Measurements from ENCODE around the gene ALPL.

DNA sequence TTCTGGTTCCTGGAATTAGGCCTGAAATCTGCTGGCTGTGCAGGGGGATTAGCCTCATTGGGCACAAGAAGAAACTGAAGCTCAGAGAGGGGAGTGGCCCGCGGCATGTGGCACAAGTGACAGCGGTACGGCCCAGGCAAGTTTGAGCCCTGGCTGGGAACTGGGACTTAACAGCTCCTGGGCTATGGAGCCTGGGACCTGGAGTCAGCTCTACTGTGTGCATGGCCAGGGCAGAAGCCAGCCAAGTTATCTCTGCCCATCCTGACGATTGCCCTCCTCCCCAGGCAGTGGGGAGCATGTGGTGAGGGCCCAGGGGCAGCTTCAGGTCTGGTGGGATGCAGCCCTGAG lies 61.3 kb downstream of the ALPL start:
- TF ChIP-seq, protein P1, sequence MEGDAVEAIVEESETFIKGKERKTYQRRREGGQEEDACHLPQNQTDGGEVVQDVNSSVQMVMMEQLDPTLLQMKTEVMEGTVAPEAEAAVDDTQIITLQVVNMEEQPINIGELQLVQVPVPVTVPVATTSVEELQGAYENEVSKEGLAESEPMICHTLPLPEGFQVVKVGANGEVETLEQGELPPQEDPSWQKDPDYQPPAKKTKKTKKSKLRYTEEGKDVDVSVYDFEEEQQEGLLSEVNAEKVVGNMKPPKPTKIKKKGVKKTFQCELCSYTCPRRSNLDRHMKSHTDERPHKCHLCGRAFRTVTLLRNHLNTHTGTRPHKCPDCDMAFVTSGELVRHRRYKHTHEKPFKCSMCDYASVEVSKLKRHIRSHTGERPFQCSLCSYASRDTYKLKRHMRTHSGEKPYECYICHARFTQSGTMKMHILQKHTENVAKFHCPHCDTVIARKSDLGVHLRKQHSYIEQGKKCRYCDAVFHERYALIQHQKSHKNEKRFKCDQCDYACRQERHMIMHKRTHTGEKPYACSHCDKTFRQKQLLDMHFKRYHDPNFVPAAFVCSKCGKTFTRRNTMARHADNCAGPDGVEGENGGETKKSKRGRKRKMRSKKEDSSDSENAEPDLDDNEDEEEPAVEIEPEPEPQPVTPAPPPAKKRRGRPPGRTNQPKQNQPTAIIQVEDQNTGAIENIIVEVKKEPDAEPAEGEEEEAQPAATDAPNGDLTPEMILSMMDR (IDR thresholded peaks at IDR 0.05; ENCODE audit: poor library complexity, severe bottlenecking): no peak
- TF ChIP-seq POLR2AphosphoS5 (IDR thresholded peaks at IDR 0.05): no peak

Measured in neural cell (in vitro differentiated cells).